A549 (cell line): ENCODE measurements around the gene RAI14. TPM values are rescaled to one million over a fixed set of nuclear protein-coding genes. Genes with fewer than 3 reads are reported as not detected.
A peak's percentile ranks its signal among the peaks of the same experiment; 100 is the strongest.

Experiments
- ATAC-seq, 2 experiments: fragments of 200-7000 bp in 1 of 2; fragments of >200 bp in 1 of 2; cut with Nextera tagmentation in 1 of 2; cut with Tn5 transposase in 1 of 2; 3 replicates each; pipeline versions ENCODE4 v1.8.0 to v1.9.1; 2018 to 2020; ENCODE audit warnings: mild to moderate bottlenecking in 1 of 2, moderate library complexity in 1 of 2
- CTCF ChIA-PET: fragments of 300-600 bp; sonication (Branson Sonifier 250); formaldehyde crosslinking; extraction: SDS; loops from one replicate; lab custom pipeline; 2021; ENCODE audit warnings: antibody characterized with exemption, inconsistent platforms; lab: Yijun Ruan, JAX
- POLR2A ChIA-PET: fragments of 350-600 bp; formaldehyde crosslinking; extraction: SDS; loops from one replicate; lab custom pipeline; 2021; ENCODE audit warnings: antibody characterized with exemption, inconsistent platforms; lab: Yijun Ruan, JAX
- DNase-seq, 2 experiments: peaks; one replicate each; pipeline versions ENCODE4 v3.0.0 to v3.0.0-alpha.2; 2011 to 2016; ENCODE audit warnings: low read depth in 1 of 2, low spot score in 1 of 2
- FAIRE-seq: peaks from 2 replicates; lab custom pipeline; 2011; peaks lifted over from hg19 to GRCh38; lab: Jason Lieb, UNC
- H3K27ac ChIP-seq, 2 experiments: fragments of >200 bp; sonication (Bioruptor Twin); formaldehyde crosslinking; 3 replicates each; pipeline ENCODE4 v1.5.1; 2016 to 2017
- H3K4me1 ChIP-seq: fragments of >200 bp; sonication (Bioruptor Twin); formaldehyde crosslinking; 3 replicates; pipeline ENCODE4 v1.6.1; 2016
- H3K4me2 ChIP-seq: fragments of >200 bp; sonication (Bioruptor Twin); formaldehyde crosslinking; 3 replicates; pipeline ENCODE4 v1.6.1; 2016
- H3K4me3 ChIP-seq: fragments of >200 bp; sonication (Bioruptor Twin); formaldehyde crosslinking; 3 replicates; pipeline ENCODE4 v1.5.1; 2016
- H3K9me3 ChIP-seq: fragments of >200 bp; sonication (Bioruptor Twin); formaldehyde crosslinking; 3 replicates; pipeline ENCODE4 v1.6.1; 2016
- CEBPB ChIP-seq, 2 experiments: fragments of >200 bp in 1 of 2; sonication (Bioruptor Twin) in 1 of 2; formaldehyde crosslinking in 1 of 2; IDR thresholded peaks; 2 replicates each; pipeline ENCODE4 v1.6.1; 2012 to 2016
- CHD2 ChIP-seq: fragments of 150-350 bp; IDR thresholded peaks from 2 replicates; pipeline ENCODE4 v1.6.1; 2014; ENCODE audit warnings: low read length; ENCODE audit not compliant: partially characterized antibody
- ESRRA ChIP-seq: fragments of 150-350 bp; IDR thresholded peaks from 2 replicates; pipeline ENCODE4 v1.6.1; 2014; ENCODE audit warnings: mild to moderate bottlenecking, low read length, borderline replicate concordance
- FOXS1 ChIP-seq: fragments of 250-450 bp; sonication (Bioruptor Pico); IDR thresholded peaks from 2 replicates; pipeline ENCODE4 v1.5.0; 2020; ENCODE audit warnings: mild to moderate bottlenecking, moderate library complexity
- GATA3 ChIP-seq: IDR thresholded peaks from 2 replicates; pipeline ENCODE4 v1.6.1; 2012; ENCODE audit warnings: borderline replicate concordance
- HOXA7 ChIP-seq: fragments of 250-450 bp; sonication (Bioruptor Pico); IDR thresholded peaks from 2 replicates; pipeline ENCODE4 v1.5.0; 2020; ENCODE audit warnings: mild to moderate bottlenecking, moderate library complexity
- MAFK ChIP-seq: fragments of 450-650 bp; IDR thresholded peaks from 2 replicates; pipeline ENCODE4 v1.6.1; 2014; ENCODE audit not compliant: partially characterized antibody
- MAZ ChIP-seq: fragments of 150-350 bp; IDR thresholded peaks from 2 replicates; pipeline ENCODE4 v1.6.1; 2014; ENCODE audit warnings: antibody characterized with exemption, low read depth, low read length, borderline replicate concordance
- MYC ChIP-seq: IDR thresholded peaks from 2 replicates; pipeline ENCODE4 v1.6.1; 2012; ENCODE audit warnings: mild to moderate bottlenecking, inconsistent platforms, low read length, improper control_type of control experiment, borderline replicate concordance
- NFE2L2 ChIP-seq: fragments of 150-350 bp; conservative IDR thresholded peaks from 2 replicates; pipeline ENCODE4 v1.6.1; 2014; ENCODE audit warnings: low read length
- NPAS2 ChIP-seq: fragments of 250-450 bp; sonication (Bioruptor Pico); IDR thresholded peaks from 2 replicates; pipeline ENCODE4 v1.8.0; 2022; ENCODE audit warnings: mild to moderate bottlenecking, moderate library complexity, borderline replicate concordance
- NR3C1 ChIP-seq: fragments of >200 bp; sonication (Bioruptor Twin); formaldehyde crosslinking; IDR thresholded peaks from 3 replicates; pipeline ENCODE4 v1.6.1; 2017
- RAD21 ChIP-seq, 2 experiments: fragments of >200 bp in 1 of 2; sonication (Bioruptor Twin) in 1 of 2; formaldehyde crosslinking in 1 of 2; IDR thresholded peaks in 1 of 2; conservative IDR thresholded peaks in 1 of 2; 2 replicates in 1 of 2; 3 replicates in 1 of 2; pipeline ENCODE4 v1.6.1; 2012 to 2018; ENCODE audit warnings: inconsistent platforms in 1 of 2
- RCOR1 ChIP-seq: fragments of 150-350 bp; IDR thresholded peaks from 2 replicates; pipeline ENCODE4 v1.6.1; 2014; ENCODE audit warnings: antibody characterized with exemption, low read length, low read depth
- SMC3 ChIP-seq: fragments of >200 bp; sonication (Bioruptor Twin); formaldehyde crosslinking; IDR thresholded peaks from 3 replicates; pipeline ENCODE4 v1.6.1; 2018; ENCODE audit warnings: inconsistent platforms
- TFCP2L1 ChIP-seq: fragments of 250-450 bp; sonication (Bioruptor Pico); IDR thresholded peaks from 2 replicates; pipeline ENCODE4 v1.5.0; 2021; ENCODE audit warnings: mild to moderate bottlenecking
- USF2 ChIP-seq: fragments of 450-650 bp; IDR thresholded peaks from 2 replicates; pipeline ENCODE4 v1.6.1; 2014; ENCODE audit warnings: antibody characterized with exemption
- ZFP36 ChIP-seq: fragments of 450-650 bp; IDR thresholded peaks from 2 replicates; pipeline ENCODE4 v1.6.1; 2014; ENCODE audit warnings: borderline replicate concordance; ENCODE audit not compliant: partially characterized antibody
- ZSCAN20 ChIP-seq: fragments of 250-450 bp; sonication (Bioruptor Pico); IDR thresholded peaks from 2 replicates; pipeline ENCODE4 v1.8.0; 2022; ENCODE audit warnings: mild to moderate bottlenecking, moderate library complexity
- WGBS: methylation state at CpG from one replicate; pipeline ENCODE4 v1.1.6; 2017; ENCODE audit errors: missing lambda C conversion rate; 5-methylcytosine and 5-hydroxymethylcytosine counted together
- polyA plus RNA-seq, 4 experiments: library from polyadenylated mRNA; depleted of rRNA in 3 of 4; stranded (reverse); fragments of >200 nt; fragmentation: RNase III in 1 of 4; extraction: RNeasy Plus Mini Kit Qiagen cat#74134 plus additional on column Dnase treatment in 1 of 4; gene quantifications; 2 replicates in 3 of 4; 3 replicates in 1 of 4; pipeline ENCODE4 v1.2.3, GENCODE V29; 2011 to 2017
- TF ChIP-seq, protein P1 (sequence below): fragments of >200 bp; sonication (Bioruptor Twin); formaldehyde crosslinking; IDR thresholded peaks from 3 replicates; pipeline ENCODE4 v1.6.1; 2016
- TF ChIP-seq, protein P2 (sequence below): fragments of >200 bp; sonication (Bioruptor Twin); formaldehyde crosslinking; IDR thresholded peaks from 3 replicates; pipeline ENCODE4 v1.5.1; 2016
- TF ChIP-seq, protein P3 (sequence below): IDR thresholded peaks from 2 replicates; pipeline ENCODE4 v1.6.1; 2012; ENCODE audit warnings: low read depth, borderline replicate concordance

Gene RAI14
- polyA plus RNA-seq, 2 of the 4 experiments (the other 2 are of a cell fraction), result 71.9 to 97.7 TPM

DNA sequence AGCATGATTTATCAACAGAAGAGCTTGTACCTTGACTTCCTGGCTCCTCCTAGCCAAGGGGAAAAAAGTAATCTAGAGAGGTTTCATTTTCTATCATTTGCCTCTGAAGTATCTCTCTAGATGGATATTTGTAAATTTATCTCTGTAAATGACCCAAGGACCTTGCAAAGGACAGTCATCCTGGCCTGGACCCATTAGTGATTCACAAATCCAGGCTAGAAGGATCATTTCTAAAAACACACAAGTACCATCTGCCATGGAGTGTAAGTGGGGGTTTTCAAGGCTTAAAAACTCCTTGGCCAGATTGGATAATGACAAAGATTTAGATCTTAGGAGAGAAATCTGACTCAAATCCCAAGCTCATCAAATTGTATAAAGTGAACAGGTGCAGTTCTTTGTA, 190.9 kb downstream of the RAI14 start (continued):
- TF ChIP-seq, protein P1, sequence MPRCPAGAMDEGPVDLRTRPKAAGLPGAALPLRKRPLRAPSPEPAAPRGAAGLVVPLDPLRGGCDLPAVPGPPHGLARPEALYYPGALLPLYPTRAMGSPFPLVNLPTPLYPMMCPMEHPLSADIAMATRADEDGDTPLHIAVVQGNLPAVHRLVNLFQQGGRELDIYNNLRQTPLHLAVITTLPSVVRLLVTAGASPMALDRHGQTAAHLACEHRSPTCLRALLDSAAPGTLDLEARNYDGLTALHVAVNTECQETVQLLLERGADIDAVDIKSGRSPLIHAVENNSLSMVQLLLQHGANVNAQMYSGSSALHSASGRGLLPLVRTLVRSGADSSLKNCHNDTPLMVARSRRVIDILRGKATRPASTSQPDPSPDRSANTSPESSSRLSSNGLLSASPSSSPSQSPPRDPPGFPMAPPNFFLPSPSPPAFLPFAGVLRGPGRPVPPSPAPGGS, result no peak
- no peak for TF ChIP-seq NPAS2
- TF ChIP-seq, all 56 proteins: peak for 0

- no peak overlapping the region for H3K27ac ChIP-seq
- H3K4me2 ChIP-seq, result no peak overlapping the region
- no peak for ATAC-seq
- ChIA-PET POLR2A (interaction anchor here (1.4 kb wide), 1 partner anchor 8 kb away, joined by 3 read pairs; the partner anchor contains the start of gene TTC23L), CTCF (interaction anchor here (1.3 to 2.5 kb wide), 2 partner anchors 161 to 361 kb away, joined by 3 to 8 read pairs; no protein-coding TSS in a partner anchor)
- no peak for DNase-seq
- no peaks in the 10 kb centered on the region for H3K9me3 ChIP-seq
- no peaks in the 10 kb centered on the region for H3K4me1 ChIP-seq
- TF ChIP-seq RCOR1 (no peak), MAFK (peak; percentile 31)
- WGBS, result 78% methylated on average over 4 of the region's 4 CpGs
- no peak for FAIRE-seq
- no peak overlapping the region for H3K4me3 ChIP-seq
These were observed 191.4 kb downstream of the RAI14 start for GRCh38 chr5:34847552-34847951.

- no peaks in the 10 kb centered on the region for H3K4me1 ChIP-seq
- CTCF ChIA-PET, result interaction anchor here (1.3 to 2.5 kb wide), 3 partner anchors 162 to 362 kb away, joined by 3 to 8 read pairs (median 4); no protein-coding TSS in a partner anchor
- FAIRE-seq, result no peak
- POLR2A ChIA-PET, result interaction anchor here (1.4 kb wide), 1 partner anchor 9 kb away, joined by 3 read pairs; the partner anchor contains the start of gene TTC23L
- 67% methylated on average over 2 of the region's 2 CpGs for WGBS
- DNase-seq, result no peak
- H3K4me3 ChIP-seq, result no peak overlapping the region
- no peaks in the 10 kb centered on the region for H3K9me3 ChIP-seq
- TF ChIP-seq, protein P2, sequence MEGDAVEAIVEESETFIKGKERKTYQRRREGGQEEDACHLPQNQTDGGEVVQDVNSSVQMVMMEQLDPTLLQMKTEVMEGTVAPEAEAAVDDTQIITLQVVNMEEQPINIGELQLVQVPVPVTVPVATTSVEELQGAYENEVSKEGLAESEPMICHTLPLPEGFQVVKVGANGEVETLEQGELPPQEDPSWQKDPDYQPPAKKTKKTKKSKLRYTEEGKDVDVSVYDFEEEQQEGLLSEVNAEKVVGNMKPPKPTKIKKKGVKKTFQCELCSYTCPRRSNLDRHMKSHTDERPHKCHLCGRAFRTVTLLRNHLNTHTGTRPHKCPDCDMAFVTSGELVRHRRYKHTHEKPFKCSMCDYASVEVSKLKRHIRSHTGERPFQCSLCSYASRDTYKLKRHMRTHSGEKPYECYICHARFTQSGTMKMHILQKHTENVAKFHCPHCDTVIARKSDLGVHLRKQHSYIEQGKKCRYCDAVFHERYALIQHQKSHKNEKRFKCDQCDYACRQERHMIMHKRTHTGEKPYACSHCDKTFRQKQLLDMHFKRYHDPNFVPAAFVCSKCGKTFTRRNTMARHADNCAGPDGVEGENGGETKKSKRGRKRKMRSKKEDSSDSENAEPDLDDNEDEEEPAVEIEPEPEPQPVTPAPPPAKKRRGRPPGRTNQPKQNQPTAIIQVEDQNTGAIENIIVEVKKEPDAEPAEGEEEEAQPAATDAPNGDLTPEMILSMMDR, result no peak
- TF ChIP-seq MAZ (no peak), RAD21 (conservative IDR thresholded peaks at IDR 0.05 in 1 of 2, IDR thresholded peaks at IDR 0.05 in 1 of 2) (no peak), TFCP2L1 (CRISPR knock-in tag) (no peak), CEBPB (IDR thresholded peaks at IDR 0.05) (no peak), USF2 (no peak), NR3C1 (no peak), ZFP36 (no peak), GATA3 (no peak)
- TF ChIP-seq, protein P3, sequence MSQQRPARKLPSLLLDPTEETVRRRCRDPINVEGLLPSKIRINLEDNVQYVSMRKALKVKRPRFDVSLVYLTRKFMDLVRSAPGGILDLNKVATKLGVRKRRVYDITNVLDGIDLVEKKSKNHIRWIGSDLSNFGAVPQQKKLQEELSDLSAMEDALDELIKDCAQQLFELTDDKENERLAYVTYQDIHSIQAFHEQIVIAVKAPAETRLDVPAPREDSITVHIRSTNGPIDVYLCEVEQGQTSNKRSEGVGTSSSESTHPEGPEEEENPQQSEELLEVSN, result no peak
- TF ChIP-seq, all 56 proteins: peak for 0
- no peak for ATAC-seq
- Histone ChIP-seq H3K4me2 (no peak overlapping the region), H3K27ac (no peak overlapping the region)
These were observed 192.1 kb downstream of the RAI14 start for GRCh38 chr5:34848230-34848629.

DNA sequence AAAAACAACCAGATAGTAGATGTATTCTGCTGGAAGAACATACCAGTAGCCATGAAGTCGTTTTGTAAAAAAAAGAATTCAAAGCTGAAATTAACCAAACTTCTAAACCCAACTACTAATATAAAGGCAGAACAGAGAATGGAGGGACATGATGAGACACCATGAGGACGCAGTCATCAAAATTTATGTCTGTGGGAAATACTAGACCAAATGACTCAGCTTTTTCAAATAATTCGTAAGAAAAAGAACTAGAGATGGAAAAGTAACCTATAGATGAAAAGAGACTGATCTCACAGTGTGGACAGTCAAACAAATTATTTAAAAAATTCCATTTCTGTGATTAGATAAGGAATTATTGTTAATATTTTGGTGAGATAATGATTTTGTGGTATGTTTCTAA, 193.1 kb downstream of the RAI14 start:
- FAIRE-seq, result no peak
- no peak for ATAC-seq
- POLR2A ChIA-PET, result interaction anchor here (1.0 kb wide), 1 partner anchor 10 kb away, joined by 3 read pairs; the partner anchor contains the start of gene TTC23L
- Histone ChIP-seq H3K27ac (no peak overlapping the region), H3K4me3 (no peak overlapping the region), H3K4me2 (no peak overlapping the region), H3K9me3 (no peaks in the 10 kb centered on the region), H3K4me1 (no peaks in the 10 kb centered on the region)
- 53% methylated on average over 3 of the region's 3 CpGs for WGBS
- CTCF ChIA-PET, result interaction anchor here (0.8 to 2.5 kb wide), 5 partner anchors 17 to 363 kb away, joined by 3 to 8 read pairs (median 3); no protein-coding TSS in a partner anchor
- no peak for DNase-seq
- TF ChIP-seq MAFK (peak; percentile 67), MYC (no peak), ZSCAN20 (CRISPR knock-in tag) (no peak), SMC3 (no peak), NFE2L2 (0 out of 2 replicates have a peak, but pooled peaks have one; percentile 36), ESRRA (no peak), HOXA7 (CRISPR knock-in tag) (no peak), CHD2 (no peak), CEBPB (IDR thresholded peaks at IDR 0.05) (no peak), FOXS1 (CRISPR knock-in tag) (no peak)
- TF ChIP-seq, all 56 proteins: peak for 2
